GM12891 (cell line): ENCODE measurements around the gene UTP4.
"Not testable (repeated sequence)": the region's sequence is repeated elsewhere in the genome, so short reads cannot be mapped to it uniquely, and the experiment has no call there.

Source experiments
- DNase-seq: peaks from one replicate; pipeline ENCODE4 v3.0.0; 2011; ENCODE audit warnings: low spot score; ENCODE audit not compliant: insufficient read length
- FAIRE-seq: peaks from 2 replicates; lab custom pipeline; 2011; peaks lifted over from hg19 to GRCh38; lab: Jason Lieb, UNC
- PAX5 ChIP-seq: IDR thresholded peaks from 2 replicates; pipeline ENCODE4 v1.6.1; 2011; ENCODE audit warnings: low read length, moderate library complexity, mild to moderate bottlenecking; ENCODE audit not compliant: insufficient read depth, severe bottlenecking
- POLR2A ChIP-seq: IDR thresholded peaks from 2 replicates; pipeline ENCODE4 v1.6.1; 2011; ENCODE audit warnings: low read depth, low read length, control low read depth
- POLR2AphosphoS5 ChIP-seq: IDR thresholded peaks from 2 replicates; pipeline ENCODE4 v1.6.1; 2011; ENCODE audit warnings: low read depth, low read length, control low read depth
- POU2F2 ChIP-seq: IDR thresholded peaks from 2 replicates; pipeline ENCODE4 v1.6.1; 2011; ENCODE audit warnings: low read depth, mild to moderate bottlenecking, control low read depth, low read length, moderate library complexity
- SPI1 ChIP-seq: IDR thresholded peaks from 2 replicates; pipeline ENCODE4 v1.6.1; 2011; ENCODE audit warnings: low read depth, low read length, control low read depth
- TAF1 ChIP-seq: IDR thresholded peaks from 2 replicates; pipeline ENCODE4 v1.6.1; 2011; ENCODE audit warnings: low read depth, low read length, control low read depth

UTP4 gene

GRCh38 chr16:69145658-69146057 lies 13.2 kb downstream of the UTP4 start:
- no peak for DNase-seq
- TF ChIP-seq TAF1 = no peak
- TF ChIP-seq POLR2AphosphoS5 = no peak
- no peak for TF ChIP-seq POLR2A
- TF ChIP-seq POU2F2 = no peak
- no peak for TF ChIP-seq PAX5
- no peak for TF ChIP-seq SPI1
- FAIRE-seq = no peak

GRCh38 chr16:69149621-69150020 lies 17.2 kb downstream of the UTP4 start:
- DNase-seq, FAIRE-seq: not testable (repeated sequence)

- DNase-seq = peak; percentile 32
- TF ChIP-seq SPI1 (no peak), PAX5 (no peak), POLR2AphosphoS5 (no peak)
- FAIRE-seq = no peak
Measured at GRCh38 chr16:69150146-69150865, 17.9 kb downstream of the UTP4 start.

DNA sequence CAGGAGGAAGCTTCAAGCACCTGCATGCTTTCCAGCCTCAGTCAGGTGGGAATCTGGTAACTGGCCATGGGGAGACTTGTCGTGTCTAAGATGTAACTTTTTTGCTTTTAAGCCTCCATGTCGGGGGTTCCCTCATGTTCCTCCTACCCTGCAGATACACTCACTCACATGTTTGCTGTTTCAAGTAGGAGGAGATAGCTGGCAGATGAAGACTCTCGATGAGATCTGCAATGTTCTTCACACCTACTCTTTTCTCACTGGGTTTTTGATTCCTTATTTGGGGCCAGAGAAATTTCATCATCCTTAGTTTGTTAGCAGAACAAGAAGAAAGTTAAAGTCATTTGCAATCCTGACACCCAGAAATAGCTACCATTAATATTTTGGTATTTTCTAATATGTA lies 24.7 kb downstream of the UTP4 start:
- TF ChIP-seq POLR2AphosphoS5 (no peak), POLR2A (no peak), TAF1 (no peak), SPI1 (no peak)
- no peak for FAIRE-seq

DNA sequence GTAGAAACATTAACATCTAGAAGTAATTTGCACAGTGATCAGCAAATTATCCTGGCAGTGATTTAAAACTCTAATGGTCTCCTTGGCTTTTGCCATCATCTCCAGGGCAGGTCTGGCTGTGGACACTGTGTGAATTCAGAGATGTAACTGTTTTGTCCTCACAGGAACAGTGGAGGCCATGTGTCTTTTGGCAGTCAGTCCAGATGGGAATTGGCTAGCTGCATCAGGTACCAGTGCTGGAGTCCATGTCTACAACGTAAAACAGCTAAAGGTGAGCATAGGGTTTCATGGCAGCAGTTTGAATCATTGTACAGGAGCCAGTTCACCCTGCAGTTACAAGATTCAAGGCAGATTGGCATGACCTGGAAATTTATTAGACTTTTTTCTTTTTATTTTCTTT lies 27.7 kb downstream of the UTP4 start:
- FAIRE-seq (no peak), DNase-seq (no peak)
- no peak for TF ChIP-seq TAF1

More for the DNA sequence above, 24.7 kb downstream of the UTP4 start:
- DNase-seq = no peak

DNA sequence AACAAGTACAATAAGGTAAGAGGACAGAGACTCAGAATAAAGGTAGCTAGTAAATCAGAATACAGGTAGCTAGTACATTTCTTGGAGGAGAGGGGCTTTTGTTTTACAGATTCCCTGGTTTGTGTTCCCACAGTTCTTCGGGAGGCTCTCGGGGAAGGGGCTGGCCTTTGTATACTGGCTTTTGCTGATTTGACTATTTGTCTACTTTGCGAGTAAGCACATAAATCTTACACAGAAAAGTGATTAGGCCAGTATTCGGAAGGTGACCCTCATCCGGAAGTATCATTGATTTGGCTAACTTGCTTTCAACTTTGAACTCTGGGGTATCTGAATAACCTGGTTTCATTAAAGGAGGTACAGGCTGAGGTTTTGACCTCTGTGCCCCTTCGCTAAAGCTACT lies 33.1 kb downstream of the UTP4 start:
- FAIRE-seq (no peak), DNase-seq (no peak)
- TF ChIP-seq POU2F2 (no peak), POLR2A (no peak), PAX5 (no peak), SPI1 (no peak), POLR2AphosphoS5 (no peak), TAF1 (no peak)

- TF ChIP-seq PAX5 (no peak), TAF1 (no peak)
- DNase-seq (no peak), FAIRE-seq (no peak)
Measured at GRCh38 chr16:69166221-69166833, 33.9 kb downstream of the UTP4 start.

GRCh38 chr16:69166946-69167930 lies 34.8 kb downstream of the UTP4 start:
- DNase-seq = no peak
- TF ChIP-seq TAF1 = no peak
- TF ChIP-seq POU2F2 = no peak
- TF ChIP-seq POLR2AphosphoS5 = no peak
- TF ChIP-seq SPI1 = no peak
- no peak for TF ChIP-seq POLR2A
- no peak for TF ChIP-seq PAX5

DNA sequence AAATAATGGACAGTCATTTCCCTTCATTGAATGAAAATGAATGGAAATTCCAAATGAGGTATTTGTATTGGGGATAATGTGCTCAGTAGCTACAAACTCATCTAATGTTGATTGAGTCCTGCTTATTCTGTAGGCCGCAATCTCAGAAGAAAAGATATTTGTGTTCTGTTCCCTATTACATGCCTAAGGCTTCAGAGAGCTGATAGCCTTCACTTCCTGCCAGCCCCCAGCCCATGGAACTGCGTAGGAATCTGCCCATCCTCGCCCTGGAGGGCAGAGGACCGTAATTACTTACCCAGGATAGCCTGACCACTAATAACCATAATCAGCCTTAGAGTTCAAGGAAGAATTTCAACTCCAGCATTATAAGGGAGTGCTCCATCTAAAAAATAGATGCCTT lies 36.6 kb downstream of the UTP4 start:
- TF ChIP-seq POU2F2 = no peak
- no peak for TF ChIP-seq SPI1
- TF ChIP-seq TAF1 = no peak
- no peak for TF ChIP-seq POLR2AphosphoS5
- no peak for TF ChIP-seq POLR2A
- TF ChIP-seq PAX5 = no peak
- FAIRE-seq (no peak), DNase-seq (no peak)

More at GRCh38 chr16:69166946-69167930, 34.8 kb downstream of the UTP4 start:
- FAIRE-seq = no peak

- no peak for FAIRE-seq
Measured at GRCh38 chr16:69169607-69170352, 37.3 kb downstream of the UTP4 start.

More at GRCh38 chr16:69169607-69170352, 37.3 kb downstream of the UTP4 start:
- no peak for DNase-seq
- TF ChIP-seq POLR2A (no peak), TAF1 (no peak), POLR2AphosphoS5 (no peak), SPI1 (no peak), PAX5 (no peak), POU2F2 (no peak)
